WTC11 (cell line): ENCODE results near the gene TCP11X2. TPM values are rescaled to one million over a fixed set of nuclear protein-coding genes. Genes with fewer than 3 reads are reported as not detected.
"Not testable (repeated sequence)": the region's sequence is repeated elsewhere in the genome, so short reads cannot be mapped to it uniquely, and the experiment has no call there.

Experiments used
- ATAC-seq: fragments of 200-7000 bp; cut with Tn5 transposase; 2 replicates; pipeline ENCODE4 v1.10.0; 2021; ENCODE audit warnings: mild to moderate bottlenecking, moderate library complexity
- CTCF ChIA-PET: fragments of 300-600 bp; sonication (Branson Sonifier 250); formaldehyde crosslinking; loops from one replicate; lab custom pipeline; 2021; ENCODE audit warnings: antibody characterized with exemption; lab: Charles Lee
- POLR2A ChIA-PET: fragments of 350-600 bp; sonication (Branson Sonifier 250); formaldehyde crosslinking; loops from one replicate; lab custom pipeline; 2021; ENCODE audit warnings: antibody characterized with exemption; lab: Charles Lee
- DNase-seq: peaks from one replicate; pipeline ENCODE4 v3.0.0; 2021; ENCODE audit warnings: low spot score
- H3K27ac Mint-ChIP-seq: 2 replicates; pipeline ENCODE4 v1.8.0; 2021; ENCODE audit warnings: mixed read lengths
- H3K27me3 Mint-ChIP-seq: 2 replicates; pipeline ENCODE4 v1.8.0; 2021; ENCODE audit warnings: low read depth, mild to moderate bottlenecking, moderate library complexity, mixed read lengths
- H3K36me3 Mint-ChIP-seq: 2 replicates; pipeline ENCODE4 v1.8.0; 2021; ENCODE audit warnings: mixed read lengths
- H3K4me1 Mint-ChIP-seq: 2 replicates; pipeline ENCODE4 v1.8.0; 2022; ENCODE audit warnings: mixed read lengths
- H3K4me3 Mint-ChIP-seq: 2 replicates; pipeline ENCODE4 v1.8.0; 2021; ENCODE audit warnings: mild to moderate bottlenecking, moderate library complexity, mixed read lengths
- H3K9me3 Mint-ChIP-seq: 2 replicates; pipeline ENCODE4 v1.8.0; 2021; ENCODE audit warnings: mixed read lengths
- CREB1 ChIP-seq: sonication (generic); formaldehyde crosslinking; IDR thresholded peaks from 2 replicates; pipeline ENCODE4 v1.8.0; 2023; ENCODE audit warnings: mild to moderate bottlenecking, missing genetic modification reagents
- EMX1 ChIP-seq: fragments of 250-450 bp; sonication (Bioruptor Pico); IDR thresholded peaks from 2 replicates; pipeline ENCODE4 v1.8.0; 2021; ENCODE audit warnings: mild to moderate bottlenecking
- KAT7 ChIP-seq: sonication (generic); formaldehyde crosslinking; IDR thresholded peaks from 2 replicates; pipeline ENCODE4 v1.8.1; 2023; ENCODE audit warnings: missing genetic modification reagents, mild to moderate bottlenecking, borderline replicate concordance
- NR1H2 ChIP-seq: sonication (generic); formaldehyde crosslinking; IDR thresholded peaks from 2 replicates; pipeline ENCODE4 v1.9.0; 2021; ENCODE audit warnings: mild to moderate bottlenecking, moderate library complexity, missing genetic modification reagents
- RORB ChIP-seq: fragments of 250-450 bp; sonication (Bioruptor Pico); IDR thresholded peaks from 2 replicates; pipeline ENCODE4 v1.9.0; 2021; ENCODE audit warnings: mild to moderate bottlenecking
- total RNA-seq: library from RNA; stranded (reverse); gene quantifications from 3 replicates; pipeline ENCODE4 v1.2.3, GENCODE V29; 2021
- TF ChIP-seq, protein P1 (sequence below): fragments of 250-450 bp; sonication (Bioruptor Pico); IDR thresholded peaks from 2 replicates; pipeline ENCODE4 v1.8.0; 2021; ENCODE audit warnings: mild to moderate bottlenecking

TCP11X2 gene
- total RNA-seq, 1 experiment from 2014 or later: not detected

DNA sequence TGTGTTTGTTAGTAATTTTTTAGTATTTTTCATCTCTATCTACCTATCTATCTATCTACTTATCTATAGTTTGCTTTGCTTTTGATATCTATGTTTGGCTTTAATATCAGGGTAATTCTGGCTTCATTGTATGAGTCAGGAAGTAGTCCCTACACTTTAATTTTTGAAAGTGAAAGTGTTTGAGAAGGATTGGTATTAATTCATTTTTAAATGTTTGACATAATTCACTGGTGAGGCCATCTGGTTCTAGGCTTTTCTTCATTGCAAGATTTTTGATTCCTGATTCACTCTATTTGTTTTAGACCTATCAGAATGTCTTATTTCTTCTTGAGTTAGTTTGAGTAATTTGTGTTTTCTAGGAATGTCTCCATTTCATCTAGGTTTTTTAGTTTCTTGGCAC lies 20.2 kb upstream of the TCP11X2 start (continued):
- TF ChIP-seq NR1H2 (CRISPR knock-in tag) (no peak), KAT7 (no peak), CREB1 (no peak), EMX1 (CRISPR knock-in tag) (no peak), RORB (CRISPR knock-in tag) (no peak)
- TF ChIP-seq, protein P1, sequence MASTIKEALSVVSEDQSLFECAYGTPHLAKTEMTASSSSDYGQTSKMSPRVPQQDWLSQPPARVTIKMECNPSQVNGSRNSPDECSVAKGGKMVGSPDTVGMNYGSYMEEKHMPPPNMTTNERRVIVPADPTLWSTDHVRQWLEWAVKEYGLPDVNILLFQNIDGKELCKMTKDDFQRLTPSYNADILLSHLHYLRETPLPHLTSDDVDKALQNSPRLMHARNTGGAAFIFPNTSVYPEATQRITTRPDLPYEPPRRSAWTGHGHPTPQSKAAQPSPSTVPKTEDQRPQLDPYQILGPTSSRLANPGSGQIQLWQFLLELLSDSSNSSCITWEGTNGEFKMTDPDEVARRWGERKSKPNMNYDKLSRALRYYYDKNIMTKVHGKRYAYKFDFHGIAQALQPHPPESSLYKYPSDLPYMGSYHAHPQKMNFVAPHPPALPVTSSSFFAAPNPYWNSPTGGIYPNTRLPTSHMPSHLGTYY (CRISPR knock-in tag): no peak

DNA sequence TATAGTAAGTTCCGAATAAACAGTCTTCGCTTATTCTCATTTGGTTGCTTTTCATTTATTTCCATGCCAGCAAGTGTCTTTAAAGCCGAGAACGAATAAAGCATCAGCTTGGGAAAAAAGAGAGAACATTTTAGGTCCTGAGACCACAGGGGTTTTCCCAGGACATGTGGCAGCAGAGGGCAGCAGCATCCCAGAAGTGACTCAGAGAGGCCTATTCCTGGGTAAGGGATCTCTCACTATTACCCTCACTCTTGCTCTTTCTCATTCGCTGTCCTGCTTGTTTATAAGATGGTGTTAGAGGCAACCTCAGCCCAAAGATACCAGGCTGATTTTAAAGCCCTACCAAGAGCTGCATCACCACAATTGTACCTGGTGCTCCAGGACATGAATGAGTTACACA lies 7.2 kb upstream of the TCP11X2 start:
- peak; percentile 98 for ATAC-seq

DNA sequence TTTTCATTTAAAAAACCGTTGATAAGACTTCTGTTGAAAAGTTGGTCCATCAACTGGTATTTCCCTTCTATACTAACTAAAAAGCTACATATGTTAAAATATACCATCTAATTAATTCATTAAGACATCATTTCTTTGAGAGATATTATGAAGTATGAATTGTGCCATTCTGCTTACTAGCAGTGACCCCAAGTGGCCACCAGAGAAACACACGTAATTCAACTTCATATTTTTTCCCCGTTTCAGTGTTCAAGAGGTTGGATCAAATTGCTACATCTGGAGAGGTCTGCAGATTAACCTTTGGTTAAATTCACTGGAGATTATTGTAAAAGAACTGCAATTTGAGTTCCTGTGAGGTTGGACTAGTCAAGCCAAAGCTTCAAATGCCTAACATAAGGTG lies 1.4 kb downstream of the TCP11X2 start:
- H3K4me3 Mint-ChIP-seq, H3K36me3 Mint-ChIP-seq, POLR2A ChIA-PET, H3K9me3 Mint-ChIP-seq, H3K4me1 Mint-ChIP-seq, H3K27me3 Mint-ChIP-seq, H3K27ac Mint-ChIP-seq, CTCF ChIA-PET, ATAC-seq, DNase-seq: not testable (repeated sequence)

More for the DNA sequence above, 7.2 kb upstream of the TCP11X2 start:
- CTCF ChIA-PET, H3K36me3 Mint-ChIP-seq, H3K27ac Mint-ChIP-seq, H3K9me3 Mint-ChIP-seq, H3K27me3 Mint-ChIP-seq, POLR2A ChIA-PET, H3K4me1 Mint-ChIP-seq, DNase-seq, H3K4me3 Mint-ChIP-seq: not testable (repeated sequence)

DNA sequence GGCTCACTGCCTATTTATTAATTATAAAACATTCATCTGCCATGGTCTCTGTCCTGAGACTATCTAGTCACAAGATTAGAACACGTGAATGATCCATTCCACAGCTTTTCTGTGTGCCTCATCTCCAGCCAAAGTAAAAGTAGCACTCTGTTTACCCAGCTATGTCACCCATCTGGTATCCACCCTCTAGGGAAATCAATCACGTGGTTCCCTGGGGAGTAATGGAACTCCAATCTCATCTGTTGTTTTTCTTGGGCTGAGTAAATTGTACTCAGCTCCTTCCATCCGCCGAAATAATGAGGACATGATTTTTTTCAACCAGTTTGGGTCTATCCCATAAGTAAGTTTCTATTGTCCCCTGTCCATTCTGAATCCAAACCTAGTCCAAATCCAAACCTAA lies 13.0 kb downstream of the TCP11X2 start:
- POLR2A ChIA-PET: not testable (repeated sequence)

DNA sequence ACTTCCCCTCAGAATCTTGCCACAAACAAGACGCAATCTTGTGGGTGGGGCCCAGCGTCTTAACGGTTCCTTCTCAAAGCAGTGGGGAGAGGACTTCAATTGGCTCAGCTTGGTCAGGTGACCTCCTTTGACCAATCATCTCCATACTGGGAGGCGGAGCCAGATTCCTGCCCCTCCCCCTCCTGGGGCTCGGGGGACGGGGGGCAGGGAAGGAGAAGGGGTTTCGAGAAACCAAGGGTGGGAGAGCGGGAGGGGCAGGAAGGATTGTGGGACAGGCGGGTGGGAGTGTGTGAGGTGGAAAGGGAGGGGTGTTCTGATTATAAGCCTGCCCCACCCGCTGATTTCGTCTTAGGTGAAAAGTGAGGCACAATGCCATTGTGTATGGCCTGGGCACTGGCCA lies 31.7 kb downstream of the TCP11X2 start, which contains the start of gene NXF2B:
NXF2B (minus strand) TSS at position 101 of the 400 bp plus-strand sequence. CDS start 59,972 bp downstream, outside the sequence.
- DNase-seq, H3K4me3 Mint-ChIP-seq, H3K36me3 Mint-ChIP-seq, H3K4me1 Mint-ChIP-seq, H3K9me3 Mint-ChIP-seq, ATAC-seq, POLR2A ChIA-PET, CTCF ChIA-PET, H3K27ac Mint-ChIP-seq, H3K27me3 Mint-ChIP-seq: not testable (repeated sequence)

More for the DNA sequence above, 13.0 kb downstream of the TCP11X2 start:
- H3K9me3 Mint-ChIP-seq, ATAC-seq, H3K4me3 Mint-ChIP-seq, H3K27ac Mint-ChIP-seq, DNase-seq, H3K36me3 Mint-ChIP-seq, H3K4me1 Mint-ChIP-seq, H3K27me3 Mint-ChIP-seq, CTCF ChIA-PET: not testable (repeated sequence)

DNA sequence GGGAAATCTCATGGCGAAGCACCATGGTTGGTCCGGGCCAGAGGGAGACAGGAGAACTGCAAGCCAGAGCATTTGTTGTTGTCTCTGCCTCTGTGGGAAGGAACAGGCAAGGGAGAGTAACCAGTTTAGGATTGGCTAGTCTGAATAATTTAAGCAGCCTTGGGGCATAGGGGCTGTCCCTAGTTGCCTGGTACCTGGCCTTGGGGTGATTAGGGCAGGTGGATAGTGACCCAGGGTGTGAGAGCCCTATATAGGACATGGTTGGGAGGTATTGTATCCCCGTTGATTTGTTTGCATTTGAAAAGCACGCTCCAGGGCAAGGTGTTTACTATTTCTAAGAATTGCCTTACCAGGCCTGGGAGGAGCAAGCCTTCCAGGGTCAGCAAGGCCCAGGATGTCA lies 57.1 kb downstream of the TCP11X2 start:
- H3K27ac Mint-ChIP-seq, H3K36me3 Mint-ChIP-seq, POLR2A ChIA-PET, H3K27me3 Mint-ChIP-seq, H3K4me3 Mint-ChIP-seq, ATAC-seq, CTCF ChIA-PET, H3K4me1 Mint-ChIP-seq, DNase-seq, H3K9me3 Mint-ChIP-seq: not testable (repeated sequence)

Other genes starting within 250 kb of the TCP11X2 start
- gene NXF2, start 224.6 kb downstream of the TCP11X2 start, total RNA-seq: 0.11 TPM in 2 of 3 replicates, not detected in the other
- gene NXF2B, start 31.8 kb downstream of the TCP11X2 start, total RNA-seq: 0.11 to 0.31 TPM (median 0.18 TPM) in 3 replicates
- gene TMSB15A, start 44.9 kb upstream of the TCP11X2 start, total RNA-seq: 30.3 to 56.0 TPM (median 49.4 TPM) in 3 replicates
- 13.2 to 13.6 TPM (median 13.5 TPM) in 3 replicates for gene ARMCX5, start 127.7 kb upstream of the TCP11X2 start, total RNA-seq
- 2.0 to 2.6 TPM (median 2.2 TPM) in 3 replicates for gene GPRASP1, start 179.7 kb upstream of the TCP11X2 start, total RNA-seq
- gene GPRASP2, start 240.6 kb upstream of the TCP11X2 start, total RNA-seq: 18.5 to 20.0 TPM (median 18.9 TPM) in 3 replicates
- gene GPRASP3, start 248.9 kb upstream of the TCP11X2 start, total RNA-seq: 13.2 to 14.6 TPM (median 13.7 TPM) in 3 replicates